SK-N-SH (cell line): ENCODE results near the gene SNPH. TPM values are rescaled to one million over a fixed set of nuclear protein-coding genes. Genes with fewer than 3 reads are reported as not detected.

ENCODE experiments used
- CTCF ChIA-PET: fragments of 300-600, 350-600 bp; formaldehyde crosslinking; extraction: SDS; loops from one replicate; lab custom pipeline; 2021; lab: Yijun Ruan, JAX
- POLR2A ChIA-PET: fragments of 350-600 bp; sonication (Branson Sonifier 250); formaldehyde crosslinking; extraction: SDS; loops from one replicate; lab custom pipeline; 2020; ENCODE audit warnings: antibody characterized with exemption, inconsistent platforms; lab: Yijun Ruan, JAX
- DNase-seq: peaks from one replicate; pipeline ENCODE4 v3.0.0; 2012
- H2AFZ ChIP-seq: fragments of 200-600 bp; sonication (generic); 2 replicates; pipeline ENCODE4 v1.8.1; 2016; ENCODE audit warnings: antibody characterized with exemption, mild to moderate bottlenecking, low read depth
- H3F3A ChIP-seq: fragments of 200-600 bp; sonication (generic); replicated peaks from 2 replicates; pipeline ENCODE3; 2016; ENCODE audit warnings: antibody characterized with exemption, mild to moderate bottlenecking; ENCODE audit not compliant: insufficient read depth
- H3K27ac ChIP-seq, 2 experiments: fragments of 200-500 bp in 1 of 2; fragments of 200-600 bp in 1 of 2; sonication (Bioruptor generic) in 1 of 2; sonication (generic), shearing (Covaris generic) in 1 of 2; 2 replicates each; pipeline versions ENCODE4 v1.5.1 to v1.6.1; 2014 to 2016; ENCODE audit warnings: low read depth in 2 of 2, inconsistent platforms in 1 of 2, low read length in 1 of 2, mild to moderate bottlenecking in 1 of 2, mixed read lengths in 1 of 2
- H3K27me3 ChIP-seq: fragments of 200-600 bp; sonication (generic), shearing (Covaris generic); 2 replicates; pipeline ENCODE4 v1.6.1; 2016; ENCODE audit warnings: mixed run types; ENCODE audit not compliant: insufficient read depth
- H3K36me3 ChIP-seq, 2 experiments: fragments of 200-500 bp in 1 of 2; fragments of 200-600 bp in 1 of 2; sonication (Bioruptor generic) in 1 of 2; sonication (generic) in 1 of 2; replicated peaks in 1 of 2; 2 replicates each; pipeline versions ENCODE3 to v1.5.1; 2014 to 2016; ENCODE audit warnings: low read length in 1 of 2, mild to moderate bottlenecking in 1 of 2; ENCODE audit not compliant: insufficient read depth in 2 of 2, control insufficient read depth in 1 of 2
- H3K4me1 ChIP-seq, 2 experiments: fragments of 200-500 bp in 1 of 2; fragments of 200-600 bp in 1 of 2; sonication (Bioruptor generic) in 1 of 2; sonication (generic), shearing (Covaris generic) in 1 of 2; 2 replicates each; pipeline versions ENCODE4 v1.5.1 to v1.6.1; 2014 to 2016; ENCODE audit warnings: low read depth in 1 of 2, low read length in 1 of 2, mixed run types in 1 of 2; ENCODE audit not compliant: insufficient read depth in 2 of 2, control insufficient read depth in 1 of 2
- H3K4me2 ChIP-seq: fragments of 200-600 bp; sonication (generic), shearing (Covaris generic); 2 replicates; pipeline ENCODE4 v1.6.1; 2017; ENCODE audit warnings: mixed run types
- H3K4me3 ChIP-seq, 2 experiments: fragments of 200-500 bp in 1 of 2; fragments of 200-600 bp in 1 of 2; sonication (Bioruptor generic) in 1 of 2; sonication (generic), shearing (Covaris generic) in 1 of 2; 2 replicates each; pipeline versions ENCODE4 v1.5.1 to v1.8.1; 2014 to 2016; ENCODE audit warnings: low read depth in 2 of 2, inconsistent platforms in 1 of 2, low read length in 1 of 2, mild to moderate bottlenecking in 1 of 2, mixed read lengths in 1 of 2, moderate library complexity in 1 of 2
- H3K79me2 ChIP-seq: fragments of 200-600 bp; sonication (generic); 2 replicates; pipeline ENCODE4 v1.8.1; 2017; ENCODE audit warnings: mild to moderate bottlenecking; ENCODE audit not compliant: insufficient read depth
- H3K9ac ChIP-seq: fragments of 200-600 bp; sonication (generic); 2 replicates; pipeline ENCODE4 v1.6.1; 2017; ENCODE audit warnings: mixed run types
- H3K9me2 ChIP-seq: fragments of 200-600 bp; sonication (generic); 2 replicates; pipeline ENCODE4 v1.6.1; 2017; ENCODE audit warnings: mixed run types
- H3K9me3 ChIP-seq: fragments of 200-600 bp; sonication (generic); 2 replicates; pipeline ENCODE4 v1.6.1; 2017; ENCODE audit warnings: mixed run types, mild to moderate bottlenecking, moderate library complexity
- H4K20me1 ChIP-seq: fragments of 200-600 bp; sonication (generic); 2 replicates; pipeline ENCODE4 v1.6.1; 2017; ENCODE audit warnings: mild to moderate bottlenecking, mixed run types; ENCODE audit not compliant: insufficient read depth
- ELF1 ChIP-seq: IDR thresholded peaks from 2 replicates; pipeline ENCODE4 v1.4.0; 2012
- FOXM1 ChIP-seq: IDR thresholded peaks from 2 replicates; pipeline ENCODE4 v1.4.0; 2012; ENCODE audit warnings: low read depth, mild to moderate bottlenecking
- IRF3 ChIP-seq: fragments of 150-350 bp; IDR thresholded peaks from 2 replicates; pipeline ENCODE4 v1.6.1; 2016; ENCODE audit warnings: mild to moderate bottlenecking, low read depth, low read length
- MAX ChIP-seq: IDR thresholded peaks from 2 replicates; pipeline ENCODE4 v1.4.0; 2012; ENCODE audit warnings: low read depth
- MXI1 ChIP-seq: IDR thresholded peaks from 2 replicates; pipeline ENCODE4 v1.6.1; 2012; ENCODE audit warnings: mild to moderate bottlenecking, low read depth, low read length, improper control_type of control experiment
- RCOR1 ChIP-seq: fragments of 150-350 bp; IDR thresholded peaks from 2 replicates; pipeline ENCODE4 v1.6.1; 2017; ENCODE audit warnings: antibody characterized with exemption, low read length
- TEAD4 ChIP-seq: IDR thresholded peaks from 2 replicates; pipeline ENCODE4 v1.4.0; 2012; ENCODE audit warnings: mild to moderate bottlenecking, borderline replicate concordance; ENCODE audit not compliant: insufficient read depth
- USF2 ChIP-seq: fragments of 150-350 bp; IDR thresholded peaks from 2 replicates; pipeline ENCODE4 v1.6.1; 2017; ENCODE audit warnings: antibody characterized with exemption, low read length, low read depth, borderline replicate concordance
- YY1 ChIP-seq: IDR thresholded peaks from 2 replicates; pipeline ENCODE4 v1.4.0; 2012; ENCODE audit warnings: low read depth, mild to moderate bottlenecking
- WGBS: methylation state at CpG from one replicate; pipeline ENCODE4 v1.1.6; 2017; ENCODE audit warnings: low lambda C conversion rate; 5-methylcytosine and 5-hydroxymethylcytosine counted together
- polyA plus RNA-seq, 3 experiments: library from polyadenylated mRNA; depleted of rRNA; stranded (reverse); fragments of >200 nt; gene quantifications; 2 replicates each; pipeline ENCODE4 v1.2.3, GENCODE V29; 2012

SNPH gene
- polyA plus RNA-seq, 1 of the 3 experiments (the other 2 are of a cell fraction), result 2.5 TPM

GRCh38 chr20:1287306-1287705 is 21.2 kb downstream of the SNPH start:
- H3K4me2 ChIP-seq, result no peak overlapping the region
- no peaks in the 10 kb centered on the region for H3K9me2 ChIP-seq
- H2AFZ ChIP-seq, result no peak overlapping the region
- no peak overlapping the region for H3K27ac ChIP-seq
- no peaks in the 10 kb centered on the region for H3K36me3 ChIP-seq
- H3K27me3 ChIP-seq, result no peaks in the 10 kb centered on the region
- DNase-seq, result no peak
- 96% methylated on average over 1 of the region's 1 CpG for WGBS
- TF ChIP-seq MAX (no peak), TEAD4 (no peak), USF2 (no peak), MXI1 (no peak), RCOR1 (no peak)
- no peaks in the 10 kb centered on the region for H3K79me2 ChIP-seq
- peaks cover 0 to 7% of the 10 kb centered on the region in 2 experiments; a peak in 1 of 4 replicates for H3K4me1 ChIP-seq
- POLR2A ChIA-PET, result no interaction called here
- CTCF ChIA-PET, result interaction anchor here (0.7 to 1.5 kb wide), 2 partner anchors 26 to 217 kb away, joined by 3 to 4 read pairs; no protein-coding TSS in a partner anchor
- no peak overlapping the region for H3K9ac ChIP-seq
- no peaks in the 10 kb centered on the region for H3K9me3 ChIP-seq
- no peaks in the 10 kb centered on the region for H4K20me1 ChIP-seq
- peaks cover 3% of the 10 kb centered on the region for H3F3A ChIP-seq
- no peak overlapping the region for H3K4me3 ChIP-seq

- Histone ChIP-seq H3K27me3 (no peaks in the 10 kb centered on the region), H3K4me1 (peaks cover 0 to 7% of the 10 kb centered on the region in 2 experiments; a peak in 1 of 4 replicates), H3K36me3 (no peaks in the 10 kb centered on the region), H2AFZ (no peak overlapping the region), H3K9ac (no peak overlapping the region), H3K9me2 (no peaks in the 10 kb centered on the region), H3K9me3 (no peaks in the 10 kb centered on the region), H3K4me2 (no peak overlapping the region), H3K79me2 (no peaks in the 10 kb centered on the region), H3K27ac (no peak overlapping the region), H3K4me3 (no peak overlapping the region), H3F3A (peaks cover 3% of the 10 kb centered on the region), H4K20me1 (no peaks in the 10 kb centered on the region)
- POLR2A ChIA-PET, result no interaction called here
- WGBS, result 82% methylated on average over 10 of the region's 11 CpGs
- CTCF ChIA-PET, result interaction anchor here (0.7 to 1.5 kb wide), 2 partner anchors 25 to 216 kb away, joined by 3 to 4 read pairs; no protein-coding TSS in a partner anchor
- no peak for DNase-seq
- TF ChIP-seq MXI1 (no peak), ELF1 (no peak), FOXM1 (no peak), YY1 (no peak), IRF3 (no peak)
Measured at GRCh38 chr20:1287787-1288569, 21.9 kb downstream of the SNPH start.
